COLO829 (cell line): ENCODE data around the gene LIMK2.
A peak's percentile ranks its signal among the peaks of the same experiment; 100 is the strongest.
"Not testable (repeated sequence)": the region's sequence is repeated elsewhere in the genome, so short reads cannot be mapped to it uniquely, and the experiment has no call there.

Experiments
- DNase-seq: peaks from one replicate; pipeline ENCODE4 v3.0.0; 2012; ENCODE audit warnings: low spot score

LIMK2 gene

GRCh38 chr22:31290494-31291471 is 78.7 kb downstream of the LIMK2 start:
- peak; percentile 78 for DNase-seq

DNA sequence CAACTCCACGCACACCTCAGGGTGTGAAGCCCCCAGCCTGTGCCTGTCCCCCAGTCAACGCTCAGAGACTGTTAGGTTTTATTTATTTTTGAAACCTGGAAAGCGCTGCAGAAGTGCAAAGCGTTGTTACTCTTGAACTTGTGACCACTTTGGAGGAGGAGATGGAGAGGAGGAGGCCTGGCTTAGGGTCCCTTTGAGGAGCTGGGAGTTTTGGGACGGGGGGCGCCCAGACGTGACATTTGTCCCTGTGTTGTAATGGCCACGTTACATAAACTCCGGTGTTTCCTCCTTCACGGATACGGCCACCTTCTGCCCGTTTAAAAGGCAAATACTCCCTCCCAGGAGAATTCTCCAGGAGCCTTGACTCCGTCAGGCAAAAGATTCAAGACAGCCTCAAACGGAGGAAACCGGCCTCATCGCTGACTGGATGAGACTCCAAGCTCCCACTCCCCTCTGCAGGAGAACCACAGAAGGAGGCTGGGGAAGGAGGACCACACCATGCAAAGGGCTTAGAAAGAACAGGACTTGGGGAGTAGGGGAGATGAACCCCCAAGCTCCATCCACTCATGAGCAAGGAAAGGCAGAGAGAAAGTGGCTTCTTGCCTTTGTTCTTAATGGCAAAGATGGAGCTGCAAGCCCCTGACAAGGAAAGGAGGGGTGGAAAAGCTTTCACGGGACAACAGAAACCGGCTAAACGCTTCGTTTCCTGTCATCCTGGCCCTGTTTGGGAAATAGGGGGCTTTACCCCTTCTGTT is 79.6 kb downstream of the LIMK2 start:
- no peak for DNase-seq

DNA sequence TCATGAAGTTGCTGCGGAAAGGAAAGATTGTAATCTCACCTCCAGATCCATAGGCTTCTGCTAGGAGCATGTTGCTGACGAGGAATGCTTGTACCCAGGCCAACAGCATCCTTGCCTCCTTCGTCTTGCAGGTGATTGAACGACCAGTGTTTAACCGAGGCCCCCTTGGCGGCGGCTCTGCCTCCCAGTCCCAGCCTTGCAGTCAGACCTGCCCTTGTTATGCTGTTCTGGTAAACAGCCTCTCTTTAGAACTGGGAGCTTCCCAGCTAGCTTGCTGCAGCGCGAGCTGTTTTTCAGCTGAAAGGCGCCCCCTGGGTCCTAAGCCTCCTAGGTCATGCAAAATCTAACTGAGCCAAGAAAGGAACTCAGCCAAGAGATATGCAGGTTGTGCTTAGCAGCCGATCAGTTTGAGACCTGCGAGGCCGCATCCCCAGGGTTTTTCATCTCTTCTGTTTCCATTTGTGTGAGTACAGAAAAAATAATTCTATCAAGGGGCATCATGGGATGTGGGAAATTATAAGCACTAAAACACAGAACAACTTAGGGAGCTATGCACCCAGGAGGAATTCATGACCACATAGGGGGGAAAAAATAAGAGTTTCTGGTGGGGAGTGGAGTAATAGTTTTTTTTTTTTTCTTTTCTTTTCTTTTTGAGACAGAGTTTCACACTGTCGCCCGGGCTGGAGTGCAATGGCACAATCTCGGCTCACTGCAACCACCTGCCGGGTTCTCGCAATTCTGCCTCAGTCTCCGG is 80.3 kb downstream of the LIMK2 start, which contains the start of gene PIK3IP1:
Gene PIK3IP1 (minus strand): TSS at position 253 of the 754 bp plus-strand sequence. CDS start 144 bp downstream, at position 109.
- DNase-seq = peak; percentile 74

DNA sequence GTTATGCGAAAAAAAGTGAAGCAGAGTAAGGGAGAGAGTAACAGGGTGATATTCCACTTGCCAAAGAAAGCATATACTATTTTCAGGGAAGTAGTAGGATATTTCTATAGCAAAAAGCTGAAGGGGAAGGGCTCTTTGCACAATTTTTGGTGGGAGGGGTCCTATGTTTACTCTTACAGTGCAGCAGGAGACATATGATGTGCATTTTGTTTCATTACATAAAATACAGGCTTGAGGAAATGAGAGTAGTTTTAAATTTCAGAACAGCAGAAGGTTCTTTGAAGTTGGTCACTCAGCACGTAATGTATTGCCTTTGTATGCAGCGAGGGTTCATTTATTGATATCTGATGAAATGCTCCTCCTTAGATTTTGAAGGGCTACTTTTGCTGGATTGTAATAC is 83.3 kb downstream of the LIMK2 start:
- no peak for DNase-seq

DNA sequence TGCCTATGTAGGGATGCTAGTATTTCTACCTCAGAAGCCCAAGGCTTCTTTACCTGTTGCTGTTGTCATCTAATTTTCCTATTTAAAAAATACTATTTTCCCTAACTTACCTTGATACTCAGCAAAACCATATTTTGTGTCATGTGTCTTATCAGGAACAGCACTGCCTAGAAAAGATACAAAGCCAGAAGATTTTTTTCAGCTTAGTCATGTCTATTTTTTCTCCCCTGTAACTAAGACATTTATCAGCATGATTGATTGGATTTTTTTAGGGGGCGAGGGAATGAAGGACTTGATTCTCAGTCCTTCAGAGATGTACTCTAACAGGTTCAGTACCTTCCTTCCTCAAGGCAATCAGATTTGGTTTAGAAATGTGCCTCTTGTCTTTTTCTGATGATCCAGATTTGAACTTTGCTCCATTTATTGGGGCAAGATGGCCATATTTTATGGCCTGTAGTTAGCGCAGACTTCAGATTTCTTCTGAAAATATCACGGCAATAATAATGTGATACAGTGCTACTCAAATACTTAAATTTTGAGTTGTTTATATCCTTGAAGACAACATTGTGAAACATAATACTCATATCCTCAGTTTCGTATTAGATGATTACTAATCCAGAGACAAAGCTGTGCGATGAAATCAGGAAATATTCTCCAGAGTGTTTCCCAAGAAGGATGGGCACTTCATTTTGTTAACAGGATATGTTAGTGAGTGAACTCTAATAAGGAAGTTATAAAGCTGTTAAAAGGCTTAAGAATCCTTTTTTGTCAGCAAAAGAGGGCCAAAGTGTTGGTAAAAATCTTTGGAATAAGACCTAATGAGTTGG is 83.9 kb downstream of the LIMK2 start:
- DNase-seq = no peak

DNA sequence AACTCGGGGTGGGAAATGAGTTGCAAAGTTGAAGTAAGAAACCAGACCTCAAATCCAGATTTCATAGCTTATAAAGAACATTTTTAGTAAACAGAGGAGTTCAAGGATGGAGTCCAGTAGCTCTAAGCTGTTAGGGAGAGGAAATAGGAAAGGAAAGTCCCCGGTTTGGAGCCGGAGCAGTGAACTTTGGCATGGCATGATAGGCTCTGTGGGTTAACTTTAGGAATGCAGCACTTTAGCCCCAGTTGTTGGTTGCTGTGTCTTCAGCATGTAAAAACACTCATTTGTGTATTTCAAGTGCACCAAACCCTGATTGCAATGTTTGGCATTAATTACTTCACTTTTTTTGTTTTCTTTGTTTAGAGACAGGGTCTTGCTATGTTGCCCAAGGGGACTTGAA is 88.8 kb downstream of the LIMK2 start:
- DNase-seq = no peak

- DNase-seq = no peak
Observed at GRCh38 chr22:31302006-31302405, 89.9 kb downstream of the LIMK2 start.

DNA sequence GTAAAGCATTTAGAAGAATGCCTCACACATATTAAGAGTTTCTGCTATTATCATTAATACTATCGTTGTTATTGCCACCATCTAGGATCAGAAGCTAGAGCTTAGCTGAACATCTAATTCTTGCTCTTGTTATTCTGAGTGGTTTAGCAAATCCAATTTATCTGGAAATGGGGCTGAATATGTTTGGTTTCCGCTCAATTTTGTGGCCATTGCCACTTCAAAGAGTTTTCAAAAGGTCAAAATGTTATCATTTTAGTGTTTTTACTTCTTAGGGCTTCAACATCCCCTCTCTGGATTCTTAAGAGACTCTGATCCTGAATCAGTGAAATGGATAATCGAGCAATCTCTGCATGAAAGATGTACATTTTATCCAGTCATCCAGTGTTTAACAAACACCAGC is 90.4 kb downstream of the LIMK2 start:
- DNase-seq = no peak

GRCh38 chr22:31305194-31305593 is 93.1 kb downstream of the LIMK2 start:
- no peak for DNase-seq

DNA sequence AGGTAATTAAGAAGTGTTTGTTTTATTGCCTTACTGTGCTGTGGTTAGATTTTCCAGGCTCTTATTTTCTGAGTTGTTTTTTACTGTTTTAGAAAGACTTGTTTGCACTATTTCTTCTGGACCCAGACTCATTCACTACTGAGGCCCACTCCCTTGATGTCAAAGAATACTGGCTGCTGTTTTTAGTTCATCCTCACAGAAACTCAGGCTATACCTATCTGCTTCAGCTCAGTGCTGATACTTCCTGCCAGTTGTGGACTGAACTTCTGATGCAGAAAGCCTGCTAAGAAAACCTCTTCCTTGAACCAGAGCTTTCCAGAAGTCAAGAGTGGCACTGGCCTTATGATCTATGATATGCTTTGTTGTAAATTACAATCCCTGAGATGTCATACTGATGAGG is 96.1 kb downstream of the LIMK2 start:
- DNase-seq = no peak

DNA sequence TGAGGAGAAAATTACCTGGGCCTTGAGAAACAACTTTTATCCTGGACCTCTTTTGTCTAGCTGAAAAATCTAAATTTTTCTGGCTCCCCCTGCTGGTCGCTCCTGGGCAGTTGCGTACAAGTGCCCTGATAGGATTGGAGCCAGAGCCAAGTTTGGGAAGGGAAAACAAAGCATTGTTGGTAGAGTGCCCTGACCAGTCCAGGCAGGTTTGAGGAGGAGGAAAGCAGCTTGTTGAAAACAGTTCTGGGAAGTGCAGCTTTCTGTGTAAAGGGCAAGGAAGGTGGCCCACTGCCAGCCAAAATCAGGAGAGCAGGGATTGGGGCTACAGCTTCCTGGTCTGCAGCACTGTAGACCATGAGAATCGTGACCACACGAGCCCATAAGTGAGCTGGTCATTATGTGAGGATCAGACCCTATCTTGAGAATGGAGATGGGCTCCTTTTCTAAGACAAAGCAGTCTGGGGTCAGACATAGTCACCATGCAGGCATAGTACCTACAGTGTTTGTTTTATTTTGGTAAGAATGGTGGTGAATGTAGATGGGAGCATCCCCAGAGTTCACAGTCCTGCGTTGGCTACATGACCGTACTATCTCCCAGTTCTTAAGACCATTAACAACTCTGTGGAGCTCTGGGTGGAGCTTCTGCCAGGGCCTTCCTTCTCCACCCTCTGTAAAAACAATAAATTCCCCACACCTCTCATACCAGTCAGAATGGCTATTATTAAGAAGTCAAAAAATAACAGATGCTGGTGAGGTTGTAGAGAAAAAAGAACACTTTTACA is 101.5 kb downstream of the LIMK2 start:
- DNase-seq = peak; percentile 69

DNA sequence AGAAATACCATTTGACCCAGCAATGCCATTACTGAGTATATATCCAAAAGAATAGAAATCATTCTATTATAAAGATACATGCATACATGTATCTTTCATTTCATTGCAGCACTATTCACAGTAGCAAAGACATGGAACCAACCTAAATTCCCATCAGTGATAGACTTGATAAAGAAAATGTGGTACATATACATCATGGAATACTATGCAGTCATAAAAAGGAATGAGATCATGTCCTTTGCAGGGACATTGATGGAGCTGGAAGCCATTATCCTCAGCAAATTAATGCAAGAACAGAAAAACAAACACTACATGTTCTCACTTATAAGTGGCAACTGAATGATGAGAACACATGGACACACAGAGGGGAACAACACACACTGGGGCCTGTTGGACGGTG is 102.1 kb downstream of the LIMK2 start:
- DNase-seq = not testable (repeated sequence)

DNA sequence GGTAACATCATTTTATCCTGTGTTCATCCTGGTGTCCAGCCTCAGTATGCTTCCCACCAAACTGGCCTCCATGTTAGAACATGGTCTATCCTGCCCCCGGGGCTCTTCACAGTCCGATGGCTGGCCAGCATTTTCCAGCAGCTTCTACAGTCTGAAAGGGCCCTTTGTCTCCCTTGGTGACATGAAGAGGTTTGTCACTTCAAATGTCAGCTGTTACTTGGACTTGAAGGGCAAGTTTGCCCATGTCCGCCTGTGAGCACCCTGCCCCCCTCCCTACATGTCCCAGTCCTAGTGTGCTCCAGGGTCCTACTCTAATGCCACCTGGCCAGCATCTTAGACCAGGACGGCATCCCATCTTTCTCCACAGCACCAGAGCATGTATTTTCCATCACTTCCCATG is 109.3 kb downstream of the LIMK2 start:
- peak; percentile 31 for DNase-seq

GRCh38 chr22:31323578-31324550 is 111.8 kb downstream of the LIMK2 start:
- no peak for DNase-seq

DNA sequence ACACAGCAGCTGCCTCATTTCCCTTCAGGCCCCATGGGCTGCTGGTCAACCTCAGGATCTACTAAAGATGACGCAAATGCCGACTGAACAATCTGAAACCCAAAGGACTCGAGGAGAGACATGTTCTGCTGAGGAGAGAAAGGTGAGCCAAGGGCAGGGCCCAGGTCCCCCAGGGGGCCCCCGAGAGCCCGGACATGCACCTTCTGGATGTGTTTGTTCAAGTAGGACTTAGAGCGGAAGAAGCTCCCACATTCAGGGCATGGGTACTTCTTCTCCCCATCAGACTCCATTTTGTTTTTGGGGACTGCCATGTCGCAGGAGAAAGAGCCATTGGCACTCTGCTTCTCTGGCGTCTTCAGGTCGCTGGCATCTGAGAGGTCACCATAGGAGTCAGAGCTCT is 114.8 kb downstream of the LIMK2 start:
- DNase-seq = no peak

DNA sequence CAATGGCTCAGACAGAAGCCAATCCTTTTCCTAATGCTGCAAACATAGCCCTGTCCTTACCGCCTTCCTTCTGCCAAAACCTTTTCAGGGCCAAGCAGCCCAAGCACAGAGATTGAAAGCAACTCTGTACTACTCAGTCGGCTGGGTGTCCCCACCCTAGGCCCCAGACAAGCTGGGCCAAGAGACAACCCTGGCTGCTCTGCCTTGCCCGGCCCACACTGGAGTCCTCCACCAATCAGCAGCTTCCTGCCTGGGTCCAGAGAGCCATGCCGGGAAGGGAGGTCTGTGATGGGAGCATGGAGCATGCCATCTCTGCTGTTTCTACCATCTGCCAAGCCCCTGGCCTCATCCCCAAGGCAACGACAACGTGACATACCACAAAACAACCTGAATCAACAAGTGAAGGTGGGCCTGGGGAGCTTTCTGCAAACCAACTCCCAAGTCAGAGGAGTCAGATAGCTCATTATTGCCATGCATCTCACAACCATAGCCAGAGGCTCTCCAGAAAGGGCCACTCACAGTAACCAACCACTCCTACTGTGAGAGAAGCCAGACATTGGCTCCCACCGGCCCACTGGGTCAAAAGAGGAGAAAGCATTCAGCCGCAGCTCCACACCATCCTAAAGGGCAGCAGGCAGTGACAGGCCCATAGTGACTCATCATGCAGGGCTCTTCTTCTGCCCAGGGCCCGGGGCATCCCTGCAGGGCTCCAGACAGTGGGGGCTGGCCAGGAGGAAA is 115.9 kb downstream of the LIMK2 start:
- no peak for DNase-seq

- no peak for DNase-seq
Observed at GRCh38 chr22:31328544-31328960, 116.5 kb downstream of the LIMK2 start.

DNA sequence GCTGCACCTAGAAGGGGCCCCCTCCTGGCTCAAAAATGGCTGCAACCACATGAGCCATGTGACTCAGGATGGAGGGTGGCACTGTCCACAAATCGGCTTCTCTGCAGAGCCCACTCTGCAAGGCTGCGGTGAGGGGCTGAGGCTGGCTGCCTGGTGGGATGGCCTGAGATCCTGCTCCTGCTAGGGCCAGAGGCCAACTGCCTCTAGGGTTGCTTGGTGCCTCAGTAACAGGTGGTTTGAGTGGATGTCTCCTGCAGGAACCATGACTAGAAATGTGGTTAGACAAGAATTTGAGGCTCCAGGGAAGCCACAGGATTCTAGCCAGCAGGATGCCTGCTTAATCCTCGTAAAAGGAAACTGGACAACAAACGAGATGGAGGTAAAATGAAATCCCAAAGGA is 116.9 kb downstream of the LIMK2 start:
- no peak for DNase-seq
